T-helper 9 cell (primary cell): ENCODE measurements around the gene CELF2.
"Not testable (repeated sequence)": the region's sequence is repeated elsewhere in the genome, so short reads cannot be mapped to it uniquely, and the experiment has no call there.

Source experiments
- DNase-seq: peaks from one replicate; pipeline ENCODE4 v3.0.0-alpha.2; 2020
- total RNA-seq, 2 donors: gene quantifications; one replicate each; lab custom pipeline; 2026; lab: John Stamatoyannopoulos, UW

Gene CELF2
- 242 to 248 reads per million in 2 donors for total RNA-seq

DNA sequence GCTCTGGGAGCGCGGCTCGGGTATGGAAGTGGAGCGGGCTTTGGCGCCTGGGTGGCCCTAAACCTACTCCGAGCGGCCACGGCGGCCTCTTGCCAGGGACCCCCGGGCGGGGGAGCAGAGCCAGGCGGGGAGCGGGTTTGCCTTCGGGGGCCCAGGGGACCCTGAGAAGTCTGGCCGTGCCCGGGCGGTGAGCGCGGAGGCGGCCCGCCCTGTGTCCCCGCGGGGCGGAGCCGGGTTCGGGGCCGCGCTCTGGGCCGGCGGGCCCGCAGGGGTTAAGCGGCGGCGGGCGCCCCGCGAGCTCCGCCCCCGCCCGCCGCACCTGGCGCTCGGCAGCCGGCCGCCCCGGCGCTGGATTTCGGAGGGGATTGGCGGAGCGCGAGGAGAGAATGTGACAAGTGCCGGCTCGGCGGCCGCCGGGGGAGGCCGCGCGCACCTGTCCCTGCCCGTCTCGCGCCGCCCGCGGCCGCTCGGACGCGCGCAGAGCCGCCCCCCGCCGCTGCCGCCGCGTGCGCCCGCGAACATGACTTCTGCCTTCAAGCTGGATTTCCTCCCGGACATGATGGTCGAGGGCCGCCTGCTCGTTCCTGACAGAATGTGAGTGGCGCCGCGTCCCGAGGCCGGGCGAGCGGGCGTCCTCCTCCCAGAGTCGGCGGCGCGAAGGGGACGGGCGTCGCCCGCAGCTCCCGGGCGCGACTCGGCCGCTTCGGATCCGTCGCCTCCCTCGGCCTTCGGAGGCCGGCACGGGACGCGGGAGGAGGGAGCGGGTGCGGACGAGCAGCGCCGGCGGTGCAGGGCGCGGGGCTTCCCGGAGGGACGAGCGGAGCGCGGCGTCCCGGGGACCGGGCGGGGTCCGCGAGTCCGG is at the start of gene CELF2:
TSS of gene CELF2 (plus strand) at position 303 of the 862 bp plus-strand sequence. CDS start at position 521, 218 bp downstream.
- DNase-seq, result peak; percentile 39

DNA sequence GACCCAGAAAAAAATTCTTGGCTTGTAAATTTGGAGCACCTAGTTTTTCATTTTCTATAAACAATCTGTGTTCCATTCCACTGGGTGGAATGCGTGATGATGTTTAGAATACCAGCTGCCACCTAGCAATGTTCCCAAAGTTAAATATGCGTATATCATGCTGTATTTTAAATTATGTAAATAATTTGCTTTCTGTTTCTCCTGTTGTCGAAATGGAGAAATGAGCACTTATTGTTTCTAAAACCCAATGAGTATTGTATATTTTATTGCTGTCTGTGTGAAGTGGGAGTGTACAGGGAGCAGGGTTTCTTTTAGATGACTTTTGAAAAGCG is 49.4 kb upstream of the CELF2 start:
- DNase-seq, result no peak

DNA sequence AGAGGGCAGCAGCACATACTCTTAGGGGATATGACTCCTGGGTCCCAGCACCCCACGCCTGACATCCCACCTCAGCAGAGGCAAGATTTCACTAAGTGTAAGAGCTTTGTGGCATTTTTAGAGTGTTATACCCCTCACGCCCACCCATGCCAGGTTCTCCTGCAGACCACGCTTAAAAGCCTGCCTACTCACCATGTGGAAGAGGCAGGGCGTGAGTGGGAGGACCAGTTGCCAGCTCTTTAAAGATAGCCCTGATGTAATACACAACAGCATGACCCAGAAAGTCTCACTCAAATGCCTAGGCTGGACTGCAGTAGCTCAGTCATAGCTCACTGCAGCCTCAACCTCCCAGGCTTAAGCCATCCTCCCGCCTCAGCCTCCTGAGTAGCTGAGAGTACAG is 44.4 kb upstream of the CELF2 start:
- DNase-seq, result no peak

DNA sequence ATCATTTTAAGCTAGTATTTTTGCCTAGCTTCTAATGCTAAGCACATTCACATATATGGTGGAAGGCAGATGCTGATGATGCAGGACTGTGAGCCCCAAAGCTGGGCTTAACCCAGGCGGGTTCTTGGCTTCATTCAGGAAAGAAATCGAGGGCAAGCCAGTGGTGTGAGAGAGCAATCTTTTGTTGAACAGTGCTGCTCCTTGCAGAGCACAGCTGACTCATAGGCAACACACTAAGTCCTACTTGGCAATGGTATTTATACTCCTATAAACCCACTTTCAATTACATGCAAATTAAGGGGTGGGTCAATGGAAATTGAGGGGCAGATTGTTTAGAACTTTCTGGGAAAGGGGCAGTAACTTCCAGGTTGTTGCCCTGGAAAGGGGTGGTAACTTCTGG is 42.0 kb upstream of the CELF2 start:
- no peak for DNase-seq

DNA sequence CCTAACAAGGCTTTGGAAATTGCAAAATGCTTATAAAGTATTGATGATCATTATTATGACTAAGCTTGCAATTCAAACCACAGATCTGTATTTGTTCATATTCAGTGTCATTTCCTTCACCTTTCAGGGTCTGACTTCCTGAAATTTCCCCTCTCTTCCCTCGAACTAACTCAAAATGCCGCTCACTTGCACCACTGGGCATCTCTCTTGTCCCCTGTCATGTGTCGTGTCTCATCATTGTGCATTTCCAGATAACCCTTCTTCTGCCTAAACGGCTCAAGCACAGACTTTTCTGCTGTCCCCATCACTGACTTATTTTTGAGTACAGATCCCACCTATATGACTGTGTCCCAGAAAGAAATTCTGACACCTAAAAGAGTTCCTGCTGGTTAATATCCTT is 41.0 kb upstream of the CELF2 start:
- DNase-seq, result no peak

DNA sequence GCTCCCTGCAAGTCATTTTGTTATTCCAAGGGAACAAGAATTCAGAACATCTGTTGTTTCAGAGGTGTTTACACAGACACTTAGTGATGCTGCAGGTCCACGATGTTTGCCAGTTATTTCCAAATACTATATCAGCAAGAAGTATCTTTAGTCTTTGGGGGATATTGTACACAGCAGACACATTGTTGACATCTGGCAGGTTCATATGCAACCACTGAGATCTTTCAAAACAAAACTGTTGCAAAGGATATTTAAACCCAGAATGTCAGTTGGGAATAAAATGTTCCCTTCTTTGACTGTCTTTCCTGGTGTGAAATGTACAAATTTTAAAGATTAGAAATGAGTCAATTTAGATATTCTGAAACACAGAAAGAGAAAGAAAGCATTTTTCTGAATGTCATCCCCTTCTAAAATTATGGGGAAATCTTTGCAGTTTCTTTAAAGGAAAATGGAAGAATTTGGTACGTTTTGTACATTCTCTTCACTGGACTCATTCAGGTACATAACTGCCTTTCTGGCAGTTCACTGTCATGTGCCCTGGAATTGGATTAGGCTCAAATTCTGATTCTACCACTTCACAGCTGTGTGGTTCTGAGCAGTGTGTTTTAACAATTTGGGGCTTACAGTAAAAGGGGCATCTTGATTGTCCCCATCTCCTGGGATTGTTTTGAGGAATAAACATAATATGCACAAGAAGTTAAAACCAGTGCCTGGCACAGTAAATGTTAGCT is 40.3 kb upstream of the CELF2 start:
- DNase-seq, result no peak

DNA sequence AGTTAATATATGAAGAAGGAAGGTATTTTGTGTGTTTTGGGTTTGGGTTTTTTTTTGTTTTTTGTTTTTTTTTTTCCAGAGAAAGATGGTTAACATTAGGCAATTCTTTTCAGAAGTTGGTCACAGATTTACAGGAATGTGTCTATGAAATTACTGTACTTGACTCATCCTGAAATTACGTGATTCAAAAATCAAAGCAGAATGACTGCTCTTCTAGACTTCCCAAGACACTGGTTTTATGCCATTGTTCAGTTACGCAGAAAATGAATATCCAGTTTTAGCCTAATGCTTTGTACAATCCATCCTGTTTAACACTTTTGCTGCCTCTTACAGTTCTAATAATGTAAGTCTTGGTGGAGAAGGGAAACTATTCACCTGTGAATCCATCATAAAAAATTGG is 39.7 kb upstream of the CELF2 start:
- no peak for DNase-seq

DNA sequence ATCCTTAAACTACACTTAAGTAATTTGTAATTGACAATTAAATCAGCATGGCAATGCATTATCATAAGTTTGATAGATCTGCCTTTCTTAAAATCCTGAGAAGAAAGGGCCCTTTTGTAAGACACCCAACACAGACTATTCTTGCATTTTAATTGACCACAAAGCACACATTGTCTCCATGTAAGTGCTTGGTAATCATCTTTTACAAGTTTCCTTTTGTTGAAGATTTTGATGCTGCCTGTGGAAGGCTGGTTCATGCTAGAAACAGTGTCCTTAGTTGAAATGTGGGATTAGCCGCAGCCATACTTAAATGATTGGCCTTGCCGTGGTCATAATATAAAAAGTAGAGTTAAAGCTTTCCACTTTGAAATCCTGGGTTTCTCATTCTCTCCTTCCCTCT is 32.3 kb upstream of the CELF2 start:
- no peak for DNase-seq

DNA sequence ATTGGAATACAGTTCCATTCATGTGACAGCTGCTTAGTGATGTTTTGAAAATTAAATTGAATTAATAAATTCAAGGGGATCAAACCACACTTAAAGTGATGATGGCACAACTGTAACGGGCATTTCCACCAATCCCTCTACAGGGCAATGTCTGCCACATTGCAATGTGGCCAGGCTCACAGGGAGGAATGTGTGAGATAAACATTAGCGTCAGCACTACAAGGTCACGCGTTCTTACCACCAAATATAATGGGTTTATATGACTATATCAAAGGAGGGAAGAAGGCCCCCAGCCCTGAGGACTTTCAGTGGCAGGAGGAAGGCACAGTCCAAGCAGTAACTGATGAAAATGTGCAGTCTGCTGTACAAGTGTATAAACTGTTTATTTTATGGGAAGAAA is 31.1 kb upstream of the CELF2 start:
- DNase-seq, result no peak

DNA sequence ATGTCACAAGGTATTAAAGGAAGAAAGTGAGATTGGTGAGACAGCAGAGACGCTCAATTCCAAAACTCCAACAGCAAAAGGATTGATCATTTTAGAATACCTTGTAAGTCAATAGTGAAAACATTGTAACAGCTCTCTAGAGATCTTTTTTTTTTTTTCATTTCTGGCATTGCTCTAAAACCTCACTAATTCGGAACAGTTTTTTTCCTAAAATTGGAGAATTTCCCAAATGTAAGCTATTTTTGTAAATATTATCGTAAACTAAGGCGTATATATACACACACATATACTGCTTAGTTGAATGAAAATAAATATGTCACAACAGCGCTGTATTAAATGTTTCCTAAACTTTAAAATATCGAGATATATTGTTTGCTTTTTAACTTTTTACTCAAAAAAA is 30.6 kb upstream of the CELF2 start:
- no peak for DNase-seq

DNA sequence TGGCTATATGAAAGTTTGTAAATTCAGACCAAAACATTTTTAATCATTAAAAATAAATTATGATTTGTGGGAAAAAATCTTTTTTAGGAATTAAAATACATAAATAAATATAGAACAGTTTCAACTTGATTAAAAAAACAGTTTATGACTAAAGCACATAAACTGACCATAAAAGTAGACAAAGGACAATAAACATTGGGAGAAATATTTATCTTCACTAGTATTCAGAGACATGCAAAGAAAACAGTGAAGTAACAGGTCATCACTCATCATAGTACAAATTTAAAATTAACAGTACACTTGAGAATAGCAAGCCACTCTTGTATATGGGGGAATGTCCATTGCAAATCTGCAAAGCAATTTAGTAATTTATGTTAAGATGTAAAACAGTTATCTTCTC is 28.0 kb upstream of the CELF2 start:
- no peak for DNase-seq

DNA sequence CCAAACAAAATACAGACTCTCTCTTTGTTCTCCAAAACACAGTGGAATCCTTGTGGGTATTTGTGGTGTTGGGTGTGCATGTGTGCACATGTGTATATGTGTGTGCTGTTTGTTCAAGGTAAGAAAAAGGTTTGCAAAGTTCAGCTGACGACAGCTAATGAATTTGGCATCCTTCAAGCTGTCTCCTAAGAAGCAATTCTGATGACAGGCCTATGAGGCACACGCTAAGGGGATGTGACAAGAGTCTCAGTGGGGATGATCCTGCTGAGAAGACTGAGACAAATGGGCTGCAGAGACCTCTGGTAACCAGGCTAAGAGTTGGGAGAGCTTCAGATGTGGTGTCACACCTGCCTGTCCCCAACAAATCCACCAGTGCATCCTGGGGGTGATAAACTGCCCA is 26.5 kb upstream of the CELF2 start:
- no peak for DNase-seq

DNA sequence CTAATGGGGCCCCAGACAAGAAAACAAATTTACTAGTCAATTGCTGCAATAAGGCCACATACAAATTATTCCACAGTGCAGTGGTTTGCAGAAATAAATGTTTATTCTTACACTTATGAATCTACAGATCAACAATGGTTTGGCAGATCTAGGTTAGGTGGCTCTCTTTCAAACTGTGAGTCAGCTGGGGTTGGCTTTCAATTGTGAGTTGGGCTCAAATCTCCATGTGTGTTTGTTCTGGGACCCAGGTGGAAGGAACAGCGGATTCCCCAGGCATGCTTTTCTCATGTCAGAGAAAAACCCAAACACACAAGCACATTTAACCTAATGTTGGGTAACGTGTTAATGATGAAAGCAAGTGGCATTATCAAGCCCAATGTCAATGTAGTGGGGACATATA is 25.6 kb upstream of the CELF2 start:
- DNase-seq, result no peak

DNA sequence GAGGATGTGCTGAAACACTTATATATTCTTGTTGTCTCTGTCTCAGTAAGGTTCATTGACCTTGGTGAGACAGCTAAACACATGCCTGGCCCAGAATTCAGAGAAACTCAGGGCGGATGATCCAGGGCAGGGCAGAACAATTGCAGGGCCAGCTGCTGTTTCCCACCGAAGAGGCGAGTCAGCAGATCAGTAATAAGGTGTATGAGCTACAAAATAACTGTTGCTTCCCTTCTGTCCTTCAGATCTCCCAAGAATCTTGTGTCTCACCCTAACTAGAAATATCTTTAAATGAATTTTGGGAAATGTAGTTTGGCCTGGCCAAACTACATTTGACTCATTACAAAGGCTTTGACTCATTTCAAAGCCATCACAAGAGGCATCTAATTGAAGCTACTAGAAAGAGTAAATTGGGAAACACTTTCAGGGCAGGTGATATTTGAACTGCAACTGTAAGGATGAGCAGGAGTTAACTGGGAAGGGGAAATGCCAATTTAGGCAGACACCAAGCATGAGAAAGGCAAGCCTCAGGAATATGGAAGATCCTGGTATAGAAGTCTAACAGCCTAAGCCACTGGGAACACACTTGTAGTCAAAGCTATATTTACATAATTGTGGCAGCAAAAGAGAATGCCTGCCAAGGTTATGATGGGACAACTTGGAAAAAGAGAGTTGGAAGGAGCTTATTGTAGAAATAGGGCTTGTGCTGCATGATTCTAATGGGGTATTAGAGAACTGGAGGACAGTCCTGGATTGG is 24.5 kb upstream of the CELF2 start:
- DNase-seq, result no peak

DNA sequence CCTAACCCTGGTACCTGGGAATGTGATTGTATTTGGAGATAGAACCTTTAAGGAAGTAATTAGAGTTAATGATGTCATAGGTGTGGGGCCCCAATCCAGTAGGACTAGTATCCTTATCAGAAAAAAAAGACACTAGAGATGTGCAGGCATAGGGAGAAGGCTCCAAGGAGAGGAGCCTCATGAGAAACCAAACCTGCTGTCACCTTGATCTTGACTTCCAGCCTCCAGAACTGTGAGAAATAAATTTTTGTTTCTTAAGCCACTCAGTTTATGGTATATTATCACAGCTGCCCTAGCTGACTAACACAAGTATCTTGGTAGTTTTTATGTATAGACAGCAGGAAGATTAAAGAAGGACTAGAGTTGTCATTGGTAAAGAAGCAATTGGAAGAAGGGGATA is 23.9 kb upstream of the CELF2 start:
- DNase-seq, result no peak

DNA sequence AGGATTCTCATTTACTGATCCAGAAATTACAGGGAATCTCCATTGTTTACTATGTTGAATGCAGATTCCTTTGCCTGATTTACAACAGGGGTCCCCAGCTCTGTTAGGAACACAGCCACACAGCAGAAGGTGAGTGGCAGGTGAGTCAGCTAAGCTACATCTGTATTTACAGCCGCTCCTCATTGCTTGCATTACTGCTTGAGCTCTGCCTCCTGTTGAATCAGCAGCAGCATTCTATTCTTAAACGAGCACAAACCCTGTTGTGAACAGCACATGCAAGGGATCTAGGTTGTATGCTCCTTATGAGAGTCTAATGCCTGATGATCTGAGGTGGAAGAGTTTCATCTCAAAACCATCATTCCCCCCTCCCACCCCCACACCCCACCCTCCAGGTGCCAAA is 23.3 kb upstream of the CELF2 start:
- DNase-seq, result no peak

DNA sequence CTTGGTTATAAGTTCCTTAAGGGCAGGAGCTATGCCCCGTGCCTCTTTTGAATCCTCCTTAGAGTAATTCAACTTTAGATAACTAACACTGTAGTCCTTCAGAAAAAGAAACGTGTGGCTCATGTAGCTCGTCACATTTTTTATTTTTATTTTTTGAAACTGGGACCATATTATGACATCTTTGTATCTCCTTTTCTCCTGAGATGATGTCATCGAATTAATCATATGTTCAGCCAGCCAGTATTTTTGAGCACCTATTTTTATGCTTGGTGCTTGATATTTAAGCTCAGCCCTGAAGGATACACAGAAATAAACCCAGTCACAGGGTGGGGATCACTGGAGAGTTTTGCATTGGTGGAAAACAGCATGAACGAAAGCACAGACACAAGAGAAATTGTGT is 22.6 kb upstream of the CELF2 start:
- DNase-seq, result no peak

DNA sequence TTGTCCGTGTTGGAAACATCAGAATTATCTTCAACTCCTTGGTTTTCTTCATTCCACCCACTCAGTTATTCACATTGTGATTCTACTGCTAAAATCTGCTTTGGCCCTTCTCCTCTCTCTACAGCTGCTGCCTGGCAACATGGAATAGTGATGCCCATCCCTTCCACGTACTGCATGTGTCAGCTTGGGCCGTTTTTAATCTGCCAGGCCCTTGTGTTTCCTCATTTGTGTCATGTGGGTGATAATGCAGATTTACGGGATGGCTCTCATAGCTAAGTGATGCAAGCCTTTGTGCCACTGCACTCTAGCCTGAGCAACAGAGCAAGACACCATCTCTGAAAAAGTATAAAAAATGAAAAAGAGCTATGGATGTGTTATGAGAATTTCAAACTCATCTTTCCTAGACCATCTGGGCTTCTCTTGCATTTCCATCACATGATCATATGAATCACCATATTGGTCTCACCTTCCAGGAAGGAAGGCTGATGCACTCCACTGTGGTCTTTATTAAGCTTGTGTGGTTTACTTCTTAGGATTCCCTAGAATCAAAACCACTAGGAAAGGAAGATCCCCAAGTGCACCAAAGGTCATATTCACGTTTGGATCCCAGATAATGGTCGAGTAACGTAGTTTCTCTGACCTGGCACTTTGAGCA is 20.6 kb upstream of the CELF2 start:
- DNase-seq, result no peak

DNA sequence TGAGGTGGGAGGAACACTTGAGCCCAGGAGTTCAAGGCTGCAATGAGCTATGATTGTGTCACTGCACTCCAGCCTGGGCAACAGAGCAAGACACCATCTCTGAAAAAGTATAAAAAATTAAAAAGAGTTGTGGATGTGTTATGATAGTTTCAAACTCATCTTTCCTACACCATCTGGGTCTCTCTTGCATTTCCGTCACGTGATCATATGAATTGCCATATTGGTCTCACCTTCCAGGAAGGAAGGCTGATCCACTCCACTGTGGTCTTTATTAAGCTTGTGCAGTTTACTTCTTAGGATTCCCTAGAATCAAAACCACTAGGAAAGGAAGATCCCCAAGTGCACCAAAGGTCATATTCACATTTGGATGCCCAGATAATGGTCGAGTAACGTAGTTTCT is 18.2 kb upstream of the CELF2 start:
- DNase-seq, result not testable (repeated sequence)

DNA sequence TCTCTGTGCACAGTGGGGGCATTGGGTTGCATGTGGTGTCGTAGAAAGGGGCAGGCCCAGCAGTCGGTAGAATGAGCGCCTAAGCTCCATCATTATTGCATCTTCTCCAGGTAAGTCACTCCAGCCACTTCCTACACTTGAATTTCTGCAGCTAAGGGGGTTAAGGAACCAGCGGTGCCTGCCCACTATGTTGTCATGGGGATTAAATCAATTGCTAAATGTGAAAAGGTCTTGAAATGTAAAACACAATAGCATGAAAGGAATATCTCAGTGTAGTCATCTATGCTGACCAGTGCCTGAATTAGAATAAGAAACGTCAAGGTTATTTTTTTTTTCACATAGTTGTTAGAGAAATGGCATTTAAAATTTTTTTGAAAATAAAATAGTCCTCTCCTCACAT is 15.2 kb upstream of the CELF2 start:
- DNase-seq, result no peak

DNA sequence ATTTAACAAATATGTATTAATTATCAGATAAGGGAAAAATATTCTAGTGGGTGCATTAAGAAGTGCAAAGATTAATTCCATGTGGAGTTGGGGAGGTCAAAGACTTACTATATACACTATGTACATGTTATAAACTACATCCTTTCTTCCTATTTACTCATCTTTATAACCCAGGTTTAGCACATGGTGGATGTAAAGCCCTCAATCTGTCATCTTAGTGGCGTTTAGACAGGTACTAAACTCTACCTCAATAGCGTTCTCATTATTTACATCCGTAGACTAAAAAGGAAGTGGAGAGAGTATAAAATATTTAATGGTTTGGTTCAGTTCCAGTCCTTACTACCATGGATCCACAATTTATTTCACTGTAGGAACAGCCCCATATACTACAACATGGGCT is 14.8 kb upstream of the CELF2 start:
- DNase-seq, result no peak

DNA sequence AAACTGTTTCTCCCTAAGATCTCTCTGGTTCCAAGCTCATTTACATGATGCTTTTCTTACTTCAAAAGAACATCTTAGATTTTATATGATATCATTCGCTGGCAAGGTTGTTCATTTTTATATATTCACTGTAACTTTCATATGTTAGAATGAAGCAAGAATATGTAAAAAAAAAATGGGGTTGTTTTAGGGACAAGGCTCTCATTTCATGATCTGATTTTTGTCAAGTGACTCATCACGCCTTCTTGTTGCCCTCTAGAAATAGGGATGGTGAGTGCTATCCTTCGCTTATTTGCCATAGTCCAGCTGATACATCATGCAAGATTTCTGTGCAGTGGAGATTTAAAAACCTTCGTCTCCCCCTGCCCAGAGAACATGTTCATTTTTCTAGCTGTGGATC is 14.0 kb upstream of the CELF2 start:
- no peak for DNase-seq
